Adipose tissue (tissue), 3 donors: ENCODE results near the gene EEF2K. TPM values are rescaled to one million over a fixed set of nuclear protein-coding genes. Genes with fewer than 3 reads are reported as not detected.

Experiments
- H3K27ac ChIP-seq: one replicate; pipeline ENCODE4 v1.5.1; 2013; ENCODE audit warnings: low read depth, low read length
- WGBS, 3 donors: extraction: QIAGEN DNeasy Blood & Tissue Kit; methylation state at CpG; one replicate each; pipeline ENCODE4 v1.1.7; 2013; 5-methylcytosine and 5-hydroxymethylcytosine counted together
- polyA plus RNA-seq, 3 donors: library from polyadenylated mRNA; stranded (reverse); fragments of 200-250 nt; gene quantifications; one replicate each; pipeline ENCODE4 v1.2.3, GENCODE V29; 2013
- donor health status: healthy with polysubstance abuse.
- donor health status: Bipolar disorder and iron deficiency.
- donor health status: healthy.

The EEF2K gene
- polyA plus RNA-seq, 3 donors: 7.1 to 14.1 (median 9.0) TPM

DNA sequence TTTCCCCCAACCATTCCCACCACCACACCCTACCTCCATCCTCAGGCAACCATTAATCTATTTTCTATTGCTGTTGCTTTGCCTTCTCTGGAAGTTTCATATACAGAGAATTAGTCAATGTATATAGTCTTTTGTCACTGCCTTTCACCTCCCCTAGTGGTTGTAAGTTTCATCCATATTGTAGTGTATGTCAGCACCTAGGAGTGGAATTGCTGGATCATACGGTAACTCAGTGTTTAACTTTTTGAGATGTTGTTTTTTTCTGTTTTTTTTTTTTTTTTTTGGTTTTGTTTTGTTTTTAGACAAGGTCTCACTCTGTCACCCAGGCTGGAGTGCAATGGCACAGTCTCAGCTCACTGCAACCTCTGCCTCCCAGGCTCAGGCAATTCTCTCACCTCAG lies 16.9 kb downstream of the EEF2K start:
- WGBS, 3 donors: 84 to 93% (median 90%) methylated on average over 1 of the region's 1 CpG
- H3K27ac ChIP-seq: no peak overlapping the region

DNA sequence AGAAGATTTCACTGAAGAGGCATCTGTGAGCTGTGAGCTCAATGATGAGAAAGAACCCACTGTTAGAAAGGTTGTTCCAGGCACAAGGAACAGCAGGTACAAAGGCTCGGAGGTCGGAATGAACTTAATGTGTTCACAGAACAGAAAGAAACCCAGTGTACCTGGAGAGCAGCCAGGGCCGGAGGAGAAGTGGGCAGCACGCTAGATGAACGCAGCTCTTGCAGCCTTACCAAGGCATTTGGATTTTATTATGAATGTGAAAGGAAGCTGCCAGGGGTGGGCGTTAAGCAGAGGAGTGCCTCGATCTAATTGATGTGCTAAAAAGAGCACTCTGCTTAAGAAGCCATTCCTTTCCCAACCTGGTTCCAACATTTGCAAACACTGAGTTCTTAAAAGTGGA lies 19.0 kb downstream of the EEF2K start:
- H3K27ac ChIP-seq: no peak overlapping the region
- 61 to 84% (median 61%) methylated on average over 7 of the region's 7 CpGs for WGBS, 3 donors

GRCh38 chr16:22229889-22230288 lies 23.8 kb downstream of the EEF2K start:
- no peak overlapping the region for H3K27ac ChIP-seq
- 60 to 70% (median 67%) methylated on average over 7 of the region's 7 CpGs for WGBS, 3 donors

DNA sequence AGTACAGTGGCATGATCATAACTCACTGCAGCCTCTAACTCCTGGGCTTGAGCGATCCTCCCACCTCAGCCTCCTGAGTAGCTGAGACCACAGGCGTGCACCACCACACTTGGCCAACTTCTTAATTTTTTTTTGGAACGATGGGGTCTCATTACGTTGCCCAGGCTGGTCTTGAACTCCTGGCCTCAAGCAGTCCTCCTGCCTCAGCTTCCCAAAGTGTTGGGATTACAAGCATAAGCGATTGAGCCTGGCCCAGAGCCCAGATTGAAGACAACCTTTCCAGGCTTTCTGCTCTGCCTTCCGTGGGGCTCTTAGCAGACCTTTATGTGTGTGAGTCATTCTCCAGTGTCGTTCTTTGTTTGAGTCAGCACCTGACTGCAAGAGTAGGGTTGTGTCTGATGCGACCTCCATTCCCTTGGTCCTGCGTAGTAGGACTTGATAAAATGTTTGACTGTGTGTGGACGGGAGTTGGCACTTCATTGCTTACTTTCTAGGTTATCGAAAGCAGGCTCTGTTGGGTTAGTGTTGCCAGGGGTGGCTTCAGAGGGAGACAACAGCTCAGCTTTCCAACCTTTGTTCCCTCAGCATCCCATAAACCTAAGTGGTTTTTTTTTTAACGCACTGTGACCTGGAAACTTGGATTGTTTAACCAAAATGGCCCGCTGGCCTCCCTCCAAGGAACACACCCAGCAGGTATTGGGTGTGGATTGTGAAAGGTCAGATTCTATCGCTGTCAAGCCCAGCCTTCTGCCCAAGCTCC lies 26.4 kb downstream of the EEF2K start:
- no peak overlapping the region for H3K27ac ChIP-seq
- WGBS, 3 donors: 47 to 78% (median 75%) methylated on average over 14 of the region's 14 CpGs

DNA sequence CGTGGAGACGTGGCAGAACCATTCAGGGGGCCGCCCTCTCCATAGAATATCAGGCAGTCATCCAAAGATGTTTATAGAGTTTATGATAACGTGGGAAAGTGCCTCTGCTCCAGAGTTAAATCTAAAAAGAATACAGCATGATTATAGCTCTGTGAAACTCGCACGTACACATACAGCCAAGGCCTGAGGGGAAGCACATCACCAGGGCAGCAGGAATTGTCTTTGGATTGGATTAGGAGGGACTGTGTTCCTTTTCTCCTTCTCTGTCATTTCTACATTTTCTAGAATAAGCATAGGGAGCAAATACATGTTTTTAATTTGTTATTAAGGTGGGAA lies 26.9 kb downstream of the EEF2K start:
- H3K27ac ChIP-seq: no peak overlapping the region
- 36 to 71% (median 62%) methylated on average over 6 of the region's 6 CpGs for WGBS, 3 donors

GRCh38 chr16:22235839-22236745 lies 30.0 kb downstream of the EEF2K start:
- no peak overlapping the region for H3K27ac ChIP-seq
- WGBS, 3 donors: 71 to 79% (median 75%) methylated on average over 9 of the region's 9 CpGs

DNA sequence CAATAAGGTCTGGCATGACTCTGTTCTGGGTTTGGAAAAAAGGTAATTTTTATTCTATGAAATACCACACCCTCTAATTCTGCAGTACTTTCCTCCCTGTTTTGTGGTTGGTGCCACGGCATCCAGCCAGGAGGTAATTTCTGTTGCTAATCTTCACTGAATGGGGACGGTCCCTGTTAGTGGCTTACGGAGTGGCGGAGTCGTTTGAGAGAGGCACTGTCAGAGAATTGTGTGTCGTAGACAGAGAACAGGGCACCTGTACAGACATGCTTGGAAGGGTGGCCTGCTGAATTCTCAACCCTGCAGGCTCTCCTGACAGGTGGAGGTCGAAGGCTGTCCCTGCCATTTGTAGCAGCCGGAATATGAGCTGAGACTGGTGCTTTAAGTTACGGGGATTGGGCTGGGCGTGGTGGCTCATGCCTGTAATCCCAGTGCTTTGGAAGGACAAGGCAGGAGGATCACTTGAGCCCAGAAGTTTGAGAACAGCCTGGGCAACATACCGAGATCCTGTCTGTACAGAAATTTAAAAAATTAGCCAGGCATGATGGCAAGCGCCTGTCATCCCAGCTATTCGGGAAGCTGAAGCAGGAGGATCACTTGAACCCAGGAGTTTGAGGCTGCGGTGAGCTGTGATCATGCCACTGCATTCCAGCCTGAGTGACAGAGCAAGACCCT lies 33.2 kb downstream of the EEF2K start:
- WGBS, 3 donors: 78 to 92% (median 79%) methylated on average over 14 of the region's 14 CpGs
- H3K27ac ChIP-seq: no peak overlapping the region

GRCh38 chr16:22240023-22240710 lies 34.1 kb downstream of the EEF2K start:
- no peak overlapping the region for H3K27ac ChIP-seq
- 36 to 77% (median 51%) methylated on average over 3 of the region's 3 CpGs for WGBS, 3 donors

DNA sequence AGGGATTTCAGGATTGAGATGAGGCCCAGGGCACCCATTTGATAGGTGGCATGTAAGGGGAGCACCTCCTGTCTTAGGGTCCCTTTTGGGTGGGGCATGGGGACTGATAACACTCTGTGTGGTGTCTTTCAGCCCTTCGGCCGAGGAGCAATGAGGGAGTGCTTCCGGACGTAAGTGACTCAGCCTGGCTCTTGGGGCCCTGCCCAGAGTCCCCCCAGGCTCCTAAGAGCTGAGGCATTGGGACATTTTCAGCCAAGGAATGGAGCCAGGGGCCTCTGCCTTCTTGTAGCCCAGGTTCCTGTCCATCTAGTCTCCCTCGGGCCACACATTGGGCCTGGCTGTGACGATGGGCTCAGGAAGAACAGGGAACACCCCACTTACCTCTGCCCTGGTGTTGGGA lies 44.4 kb downstream of the EEF2K start:
- H3K27ac ChIP-seq: no peak overlapping the region
- WGBS, 3 donors: 61 to 86% (median 67%) methylated on average over 6 of the region's 6 CpGs

GRCh38 chr16:22252317-22252716 lies 46.2 kb downstream of the EEF2K start:
- 84 to 97% (median 95%) methylated on average over 5 of the region's 5 CpGs for WGBS, 3 donors

GRCh38 chr16:22253272-22253671 lies 47.2 kb downstream of the EEF2K start:
- no peak overlapping the region for H3K27ac ChIP-seq
- 91 to 95% (median 93%) methylated on average over 5 of the region's 5 CpGs for WGBS, 3 donors

More at GRCh38 chr16:22252317-22252716, 46.2 kb downstream of the EEF2K start:
- H3K27ac ChIP-seq: no peak overlapping the region

GRCh38 chr16:22255335-22255734 lies 49.3 kb downstream of the EEF2K start:
- H3K27ac ChIP-seq: no peak overlapping the region
- WGBS, 3 donors: 97 to 100% (median 100%) methylated on average over 1 of the region's 1 CpG

DNA sequence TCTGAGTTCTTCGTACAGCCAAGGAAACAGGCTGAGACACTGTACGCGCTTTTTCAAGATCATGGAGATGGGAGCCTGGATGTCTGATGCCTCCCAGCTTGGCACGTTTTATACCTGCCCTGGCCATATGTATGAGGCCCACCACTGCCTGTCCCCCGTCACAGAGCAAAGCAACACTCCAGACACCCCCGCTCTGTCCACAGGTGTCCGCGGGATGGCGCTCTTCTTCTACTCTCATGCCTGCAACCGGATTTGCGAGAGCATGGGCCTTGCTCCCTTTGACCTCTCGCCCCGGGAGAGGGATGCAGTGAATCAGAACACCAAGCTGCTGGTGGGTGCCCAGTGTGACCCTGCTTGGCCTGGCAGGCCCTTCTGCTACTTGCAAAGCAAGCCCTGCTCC lies 51.4 kb downstream of the EEF2K start:
- WGBS, 3 donors: 97 to 98% (median 97%) methylated on average over 13 of the region's 13 CpGs
- H3K27ac ChIP-seq: no peak overlapping the region

GRCh38 chr16:22260490-22260889 lies 54.4 kb downstream of the EEF2K start:
- 94 to 99% (median 98%) methylated on average over 3 of the region's 3 CpGs for WGBS, 3 donors
- H3K27ac ChIP-seq: no peak overlapping the region

- no peak overlapping the region for H3K27ac ChIP-seq
- 90 to 93% (median 93%) methylated on average over 4 of the region's 4 CpGs for WGBS, 3 donors
Measured at GRCh38 chr16:22262460-22262859, 56.4 kb downstream of the EEF2K start.

GRCh38 chr16:22264786-22265185 lies 58.7 kb downstream of the EEF2K start:
- 90 to 93% (median 91%) methylated on average over 7 of the region's 7 CpGs for WGBS, 3 donors
- no peak overlapping the region for H3K27ac ChIP-seq

GRCh38 chr16:22265351-22265750 lies 59.3 kb downstream of the EEF2K start:
- WGBS, 3 donors: 87 to 95% (median 91%) methylated on average over 5 of the region's 5 CpGs
- H3K27ac ChIP-seq: no peak overlapping the region

GRCh38 chr16:22266546-22266945 lies 60.5 kb downstream of the EEF2K start:
- H3K27ac ChIP-seq: no peak overlapping the region
- 93 to 98% (median 96%) methylated on average over 19 of the region's 19 CpGs for WGBS, 3 donors
